ENCODE data around the gene NATD1. TPM values are rescaled to one million over a fixed set of nuclear protein-coding genes. Genes with fewer than 3 reads are reported as not detected.

NATD1 gene
- polyA plus RNA-seq, 1 of the 3 experiments (the other 2 are of a cell fraction): 3.9 TPM

- no peaks in the 10 kb centered on the region for H3F3A ChIP-seq (replicated peaks; ENCODE audit: insufficient read depth)
- TF ChIP-seq PBX3 (IDR thresholded peaks at IDR 0.05) (no peak), REST (IDR thresholded peaks at IDR 0.05; ENCODE audit: low read depth, low read length) (no peak), ZBTB33 (IDR thresholded peaks at IDR 0.05; ENCODE audit: borderline replicate concordance, low read depth) (no peak), YY1 (IDR thresholded peaks at IDR 0.05; ENCODE audit: low read depth) (no peak), POLR2AphosphoS5 (IDR thresholded peaks at IDR 0.05; ENCODE audit: low read depth, low read length) (no peak), RCOR1 (IDR thresholded peaks at IDR 0.05; ENCODE audit: low read length) (no peak), JUND (IDR thresholded peaks at IDR 0.05) (no peak), CTCF (IDR thresholded peaks at IDR 0.05) (no peak), USF2 (IDR thresholded peaks at IDR 0.05; ENCODE audit: borderline replicate concordance, low read depth, low read length) (no peak), CHD2 (IDR thresholded peaks at IDR 0.05; ENCODE audit: low read length, partially characterized antibody) (no peak), FOXM1 (IDR thresholded peaks at IDR 0.05; ENCODE audit: low read depth) (no peak), FOXJ3 (CRISPR knock-in tag; IDR thresholded peaks at IDR 0.05) (no peak), RXRA (IDR thresholded peaks at IDR 0.05; ENCODE audit: borderline replicate concordance, low read depth) (no peak), TCF12 (IDR thresholded peaks at IDR 0.05) (no peak)
- H4K20me1 ChIP-seq (ENCODE audit: insufficient read depth): peaks cover 89% of the 10 kb centered on the region
- no peak overlapping the region for H2AFZ ChIP-seq (ENCODE audit: low read depth)
- H3K9me3 ChIP-seq: no peaks in the 10 kb centered on the region
- H3K4me3 ChIP-seq (ENCODE audit: low read depth in 2 of 2, low read length in 1 of 2): no peak overlapping the region
- peaks cover 0 to 51% of the 10 kb centered on the region in 2 experiments; a peak in 1 of 4 replicates for H3K4me1 ChIP-seq (ENCODE audit: control insufficient read depth in 1 of 2, insufficient read depth in 2 of 2, low read depth in 1 of 2, low read length in 1 of 2)
- CTCF ChIA-PET: interaction anchor here (0.8 to 2.4 kb wide), 5 partner anchors 11 to 217 kb away, joined by 3 to 8 read pairs (median 4); no protein-coding TSS in a partner anchor
- no peak overlapping the region for H3K27ac ChIP-seq (ENCODE audit: low read depth in 2 of 2, low read length in 1 of 2)
- POLR2A ChIA-PET: no interaction called here
- H3K4me2 ChIP-seq: no peak overlapping the region
- H3K9me2 ChIP-seq: no peaks in the 10 kb centered on the region
- peaks cover 3 to 13% of the 10 kb centered on the region in 2 experiments for H3K36me3 ChIP-seq (replicated peaks in 1 of 2; ENCODE audit: control insufficient read depth in 1 of 2, insufficient read depth in 2 of 2, low read length in 1 of 2)
- H3K79me2 ChIP-seq (ENCODE audit: insufficient read depth): peaks cover 79% of the 10 kb centered on the region
- DNase-seq: peak; percentile 31
- peaks cover 10% of the 10 kb centered on the region; the same call in 1 of the 2 replicates for H3K27me3 ChIP-seq (ENCODE audit: insufficient read depth)
- H3K9ac ChIP-seq: no peak overlapping the region
- WGBS (ENCODE audit: low lambda C conversion rate): 44% methylated on average over 22 of the region's 22 CpGs
Observed at GRCh38 chr17:21296097-21297025, 43.2 kb upstream of the NATD1 start.

Data from SK-N-SH (cell line).